ENCODE data around the gene OR5B12.

Gene OR5B12

GRCh38 chr11:58395581-58395980 is 46.5 kb downstream of the OR5B12 start:
- Mint-ChIP-seq H3K27ac (no peak overlapping the region), H3K4me1 (no peaks in the 10 kb centered on the region), H3K4me3 (no peak overlapping the region), H3K9me3 (no peaks in the 10 kb centered on the region), H3K36me3 (no peaks in the 10 kb centered on the region)
- ATAC-seq (no peak), DNase-seq (ENCODE audit: low spot score in 2 of 2) (no peak)

GRCh38 chr11:58394195-58394594 is 47.8 kb downstream of the OR5B12 start:
- no peaks in the 10 kb centered on the region for H3K36me3 Mint-ChIP-seq
- ATAC-seq (no peak), DNase-seq (ENCODE audit: low spot score in 2 of 2) (no peak)
- no peak overlapping the region for H3K4me3 Mint-ChIP-seq
- no peaks in the 10 kb centered on the region for H3K4me1 Mint-ChIP-seq
- no peaks in the 10 kb centered on the region for H3K9me3 Mint-ChIP-seq
- H3K27ac Mint-ChIP-seq: no peak overlapping the region

GRCh38 chr11:58392746-58393145 is 49.3 kb downstream of the OR5B12 start:
- no peaks in the 10 kb centered on the region for H3K9me3 Mint-ChIP-seq
- no peaks in the 10 kb centered on the region for H3K36me3 Mint-ChIP-seq
- no peak overlapping the region for H3K27ac Mint-ChIP-seq
- no peaks in the 10 kb centered on the region for H3K4me1 Mint-ChIP-seq
- H3K4me3 Mint-ChIP-seq: no peak overlapping the region
- ATAC-seq (no peak), DNase-seq (ENCODE audit: low spot score in 2 of 2) (no peak)

GRCh38 chr11:58391879-58392278 is 50.2 kb downstream of the OR5B12 start:
- H3K4me3 Mint-ChIP-seq: no peak overlapping the region
- H3K27ac Mint-ChIP-seq: no peak overlapping the region
- H3K4me1 Mint-ChIP-seq: no peaks in the 10 kb centered on the region
- no peaks in the 10 kb centered on the region for H3K9me3 Mint-ChIP-seq
- ATAC-seq (peak; percentile 76), DNase-seq (ENCODE audit: low spot score in 2 of 2) (no peak)
- H3K36me3 Mint-ChIP-seq: no peaks in the 10 kb centered on the region

GRCh38 chr11:58390551-58391063 is 51.4 kb downstream of the OR5B12 start:
- no peaks in the 10 kb centered on the region for H3K36me3 Mint-ChIP-seq
- no peak for ATAC-seq

More at GRCh38 chr11:58390551-58391063, 51.4 kb downstream of the OR5B12 start:
- H3K4me1 Mint-ChIP-seq: no peaks in the 10 kb centered on the region
- H3K4me3 Mint-ChIP-seq: no peak overlapping the region
- H3K27ac Mint-ChIP-seq: no peak overlapping the region
- no peaks in the 10 kb centered on the region for H3K9me3 Mint-ChIP-seq
- no peak for DNase-seq (ENCODE audit: low spot score in 2 of 2)

Data from stimulated activated effector memory CD8-positive, alpha-beta T cell treated with anti-CD3 and anti-CD28 coated beads, Interleukin-12 subunit alpha, Interleukin-12 subunit beta, amount 100 ng/mL, for 72 hours (primary cell).